ENCODE data around the gene LAP3. TPM values are rescaled to one million over a fixed set of nuclear protein-coding genes. Genes with fewer than 3 reads are reported as not detected.

The LAP3 gene
- total RNA-seq, 2 experiments from 2014 or later, result 100 to 101 TPM

- Mint-ChIP-seq H3K4me1 (ENCODE audit: low read depth) (peaks cover 27% of the 10 kb centered on the region), H3K4me3 (no peak overlapping the region), H3K36me3 (ENCODE audit: low read depth) (peaks cover 76% of the 10 kb centered on the region), H3K27ac (no peak overlapping the region), H3K9me3 (no peaks in the 10 kb centered on the region), H3K27me3 (no peaks in the 10 kb centered on the region)
- intact Hi-C loops (cut with micrococcal nuclease), result no loop called here
- POLR2A ChIA-PET, result interaction anchor here (0.7 to 6.0 kb wide), 4 partner anchors 12 to 398 kb away, joined by 3 to 37 read pairs (median 3); no protein-coding TSS in a partner anchor
- DNase-seq (no peak), ATAC-seq (no peak)
- CTCF ChIA-PET, result interaction anchor here (1.2 to 1.9 kb wide), 3 partner anchors 34 to 53 kb away, joined by 6 read pairs; no protein-coding TSS in a partner anchor
- TF ChIP-seq CTCF (IDR thresholded peaks at IDR 0.05), result no peak
These were observed 6.3 kb downstream of the LAP3 start for GRCh38 chr4:17583276-17583675.

- CTCF ChIA-PET, result interaction anchor here (1.5 to 1.9 kb wide), 2 partner anchors 35 to 53 kb away, joined by 6 read pairs; no protein-coding TSS in a partner anchor
- Mint-ChIP-seq H3K27me3 (no peaks in the 10 kb centered on the region), H3K4me3 (no peak overlapping the region), H3K4me1 (ENCODE audit: low read depth) (peaks cover 20% of the 10 kb centered on the region), H3K9me3 (no peaks in the 10 kb centered on the region), H3K36me3 (ENCODE audit: low read depth) (peaks cover 73% of the 10 kb centered on the region), H3K27ac (peak overlapping the region; percentile 46)
- DNase-seq (no peak), ATAC-seq (no peak)
- POLR2A ChIA-PET, result interaction anchor here (0.7 to 6.0 kb wide), 3 partner anchors 12 to 398 kb away, joined by 3 to 37 read pairs (median 3); no protein-coding TSS in a partner anchor
- intact Hi-C loops (cut with micrococcal nuclease), result no loop called here
- no peak for TF ChIP-seq CTCF (IDR thresholded peaks at IDR 0.05)
These were observed 6.9 kb downstream of the LAP3 start for GRCh38 chr4:17583941-17584340.

GRCh38 chr4:17584521-17585213 is 7.7 kb downstream of the LAP3 start:
- Mint-ChIP-seq H3K9me3 (no peaks in the 10 kb centered on the region), H3K36me3 (ENCODE audit: low read depth) (peaks cover 66% of the 10 kb centered on the region), H3K27ac (no peak overlapping the region), H3K27me3 (no peaks in the 10 kb centered on the region), H3K4me1 (ENCODE audit: low read depth) (peaks cover 13% of the 10 kb centered on the region), H3K4me3 (no peak overlapping the region)
- intact Hi-C loops (cut with micrococcal nuclease), result no loop called here
- ATAC-seq, result no peak
- TF ChIP-seq CTCF (IDR thresholded peaks at IDR 0.05), result no peak
- ChIA-PET CTCF (interaction anchor here (1.9 kb wide), 1 partner anchor 36 kb away, joined by 6 read pairs; no protein-coding TSS in a partner anchor), POLR2A (interaction anchor here (0.8 to 6.0 kb wide), 4 partner anchors 11 to 41 kb away, joined by 3 to 37 read pairs (median 3); no protein-coding TSS in a partner anchor)
- DNase-seq, result no peak

GRCh38 chr4:17587094-17587822 is 10.3 kb downstream of the LAP3 start:
- peaks cover 52% of the 10 kb centered on the region for H3K36me3 Mint-ChIP-seq (ENCODE audit: low read depth)
- ChIA-PET CTCF (interaction anchor here (1.2 kb wide), 1 partner anchor 38 kb away, joined by 4 read pairs; no protein-coding TSS in a partner anchor), POLR2A (interaction anchor here (1.7 to 6.0 kb wide), 3 partner anchors 8 to 16 kb away, joined by 3 to 37 read pairs (median 7); no protein-coding TSS in a partner anchor)
- intact Hi-C loops (cut with micrococcal nuclease), result no loop called here
- no peak for TF ChIP-seq CTCF (IDR thresholded peaks at IDR 0.05)
- H3K9me3 Mint-ChIP-seq, result no peaks in the 10 kb centered on the region
- DNase-seq (no peak), ATAC-seq (no peak)
- H3K4me1 Mint-ChIP-seq (ENCODE audit: low read depth), result peaks cover 5% of the 10 kb centered on the region
- no peak overlapping the region for H3K27ac Mint-ChIP-seq
- no peaks in the 10 kb centered on the region for H3K27me3 Mint-ChIP-seq
- no peak overlapping the region for H3K4me3 Mint-ChIP-seq
